ENCODE results near the gene ICAM2. TPM values are rescaled to one million over a fixed set of nuclear protein-coding genes. Genes with fewer than 3 reads are reported as not detected.
A peak's percentile ranks its signal among the peaks of the same experiment; 100 is the strongest.

Gene ICAM2
- polyA plus RNA-seq, 4 donors: 4.5 to 40.1 (median 12.4) TPM

GRCh38 chr17:64005734-64006167 is 14.7 kb downstream of the ICAM2 start:
- no peak for FAIRE-seq
- peaks cover 0 to 42% (median 0%) of the 10 kb centered on the region in 3 donors for H3K4me1 ChIP-seq (ENCODE audit: control insufficient read depth in 3 of 3, insufficient read depth in 2 of 3, low read depth in 1 of 3, low read length in 2 of 3)
- 18 to 38% (median 29%) methylated on average over 6 of the region's 6 CpGs for WGBS, 3 donors
- DNase-seq: peak; percentile 47 to 61
- H3K36me3 ChIP-seq (ENCODE audit: control insufficient read depth in 3 of 3, insufficient read depth in 2 of 3, low read depth in 1 of 3, low read length in 3 of 3): peaks cover 0 to 15% (median 0%) of the 10 kb centered on the region in 3 donors
- peaks cover 0 to 5% of the 10 kb centered on the region in 2 donors for H3K9me3 ChIP-seq (ENCODE audit: control insufficient read depth in 2 of 2, insufficient read depth in 1 of 2, low read depth in 1 of 2, low read length in 1 of 2)
- H3K27ac ChIP-seq (ENCODE audit: low read depth in 1 of 3, low read length in 2 of 3): peak overlapping the region in 2 of 3 donors; percentile 12 to 42
- no peaks in the 10 kb centered on the region for H3K27me3 ChIP-seq (ENCODE audit: control insufficient read depth in 3 of 3, insufficient read depth in 3 of 3, low read length in 3 of 3)
- no peak overlapping the region for H3K4me3 ChIP-seq (ENCODE audit: low read depth in 1 of 3, low read length in 3 of 3)

GRCh38 chr17:64004903-64005733 is 15.3 kb downstream of the ICAM2 start:
- Histone ChIP-seq H3K36me3 (ENCODE audit: control insufficient read depth in 3 of 3, insufficient read depth in 2 of 3, low read depth in 1 of 3, low read length in 3 of 3) (peaks cover 0 to 15% (median 0%) of the 10 kb centered on the region in 3 donors), H3K4me3 (ENCODE audit: low read depth in 1 of 3, low read length in 3 of 3) (no peak overlapping the region), H3K27me3 (ENCODE audit: control insufficient read depth in 3 of 3, insufficient read depth in 3 of 3, low read length in 3 of 3) (no peaks in the 10 kb centered on the region), H3K27ac (ENCODE audit: low read depth in 1 of 3, low read length in 2 of 3) (peak overlapping the region in 1 of 3 donors; percentile 12), H3K4me1 (ENCODE audit: control insufficient read depth in 3 of 3, insufficient read depth in 2 of 3, low read depth in 1 of 3, low read length in 2 of 3) (peaks cover 0 to 42% (median 0%) of the 10 kb centered on the region in 3 donors), H3K9me3 (ENCODE audit: control insufficient read depth in 2 of 2, insufficient read depth in 1 of 2, low read depth in 1 of 2, low read length in 1 of 2) (peaks cover 0 to 3% of the 10 kb centered on the region in 2 donors)
- WGBS, 3 donors: 78 to 85% (median 84%) methylated on average over 19 of the region's 19 CpGs
- DNase-seq: no peak
- FAIRE-seq: no peak

DNA sequence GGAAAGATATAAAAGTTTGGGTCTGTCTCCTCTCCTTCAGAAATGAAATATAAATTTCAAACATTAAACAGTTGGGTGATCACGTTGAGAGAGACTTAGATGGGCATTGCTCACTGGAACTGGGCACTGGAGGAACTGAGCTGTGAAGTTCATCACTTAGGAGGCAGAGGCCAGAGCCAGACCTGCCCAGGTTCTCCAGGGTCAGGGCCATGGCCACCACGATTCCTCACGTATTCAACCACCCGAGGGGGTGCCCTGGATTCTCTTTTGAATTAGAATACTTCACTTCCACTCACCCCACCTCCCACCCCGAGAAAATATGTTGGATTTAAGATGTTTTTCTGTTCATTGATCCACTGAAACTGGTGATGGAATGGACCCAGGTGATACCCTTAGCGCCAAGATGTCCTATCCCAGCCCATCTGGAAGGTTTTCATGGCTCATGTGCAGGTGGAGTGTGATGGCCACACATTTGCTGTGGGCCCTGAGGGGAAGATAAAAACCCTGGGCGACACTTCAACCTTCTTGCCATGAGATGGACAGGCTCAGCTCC is 16.1 kb downstream of the ICAM2 start:
- no peak for FAIRE-seq
- peaks cover 0 to 42% (median 0%) of the 10 kb centered on the region in 3 donors for H3K4me1 ChIP-seq (ENCODE audit: control insufficient read depth in 3 of 3, insufficient read depth in 2 of 3, low read depth in 1 of 3, low read length in 2 of 3)
- 91 to 94% (median 92%) methylated on average over 7 of the region's 7 CpGs for WGBS, 3 donors

DNA sequence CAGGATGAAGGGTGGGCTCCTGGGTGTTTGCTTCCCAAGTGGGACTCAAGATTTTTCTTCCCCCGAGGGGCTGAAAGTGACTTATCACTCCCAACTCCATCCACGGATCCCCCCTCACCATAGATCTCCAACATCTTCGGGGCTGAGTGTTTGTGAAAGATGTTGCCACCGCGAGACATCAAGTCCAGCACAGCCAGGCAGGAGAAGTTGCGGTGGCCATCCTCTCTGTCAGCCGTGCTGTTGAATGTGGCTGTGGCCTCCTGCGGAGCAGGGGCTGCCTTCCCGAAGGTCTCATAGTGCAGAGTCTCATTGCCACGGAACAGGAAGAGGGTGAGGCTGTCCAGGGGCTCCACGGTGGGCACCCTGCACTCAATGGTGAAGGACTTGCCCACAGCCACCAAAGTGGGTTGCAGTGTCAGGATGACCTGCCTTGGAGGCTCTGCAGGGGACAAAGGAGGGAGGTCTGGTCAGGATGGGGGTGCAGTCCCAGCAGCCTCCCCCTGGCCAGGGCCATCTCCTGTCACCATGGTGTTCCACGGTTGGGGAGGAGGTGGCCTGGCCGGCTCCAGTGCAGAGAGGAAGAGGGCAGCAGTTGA is 16.8 kb downstream of the ICAM2 start:
- 90 to 91% (median 91%) methylated on average over 12 to 13 of the region's 13 CpGs for WGBS, 3 donors
- H3K9me3 ChIP-seq (ENCODE audit: control insufficient read depth in 2 of 2, insufficient read depth in 1 of 2, low read depth in 1 of 2, low read length in 1 of 2): no peaks in the 10 kb centered on the region
- FAIRE-seq (no peak), DNase-seq (no peak)
- no peak overlapping the region for H3K4me3 ChIP-seq (ENCODE audit: low read depth in 1 of 3, low read length in 3 of 3)
- peaks cover 0 to 15% (median 0%) of the 10 kb centered on the region in 3 donors for H3K36me3 ChIP-seq (ENCODE audit: control insufficient read depth in 3 of 3, insufficient read depth in 2 of 3, low read depth in 1 of 3, low read length in 3 of 3)
- H3K27ac ChIP-seq (ENCODE audit: low read depth in 1 of 3, low read length in 2 of 3): no peak overlapping the region
- peaks cover 0 to 39% (median 2%) of the 10 kb centered on the region in 3 donors for H3K4me1 ChIP-seq (ENCODE audit: control insufficient read depth in 3 of 3, insufficient read depth in 2 of 3, low read depth in 1 of 3, low read length in 2 of 3)
- no peaks in the 10 kb centered on the region for H3K27me3 ChIP-seq (ENCODE audit: control insufficient read depth in 3 of 3, insufficient read depth in 3 of 3, low read length in 3 of 3)

More for the DNA sequence above, 16.1 kb downstream of the ICAM2 start:
- no peak overlapping the region for H3K4me3 ChIP-seq (ENCODE audit: low read depth in 1 of 3, low read length in 3 of 3)
- H3K27me3 ChIP-seq (ENCODE audit: control insufficient read depth in 3 of 3, insufficient read depth in 3 of 3, low read length in 3 of 3): no peaks in the 10 kb centered on the region
- no peak for DNase-seq
- no peaks in the 10 kb centered on the region for H3K9me3 ChIP-seq (ENCODE audit: control insufficient read depth in 2 of 2, insufficient read depth in 1 of 2, low read depth in 1 of 2, low read length in 1 of 2)
- H3K27ac ChIP-seq (ENCODE audit: low read depth in 1 of 3, low read length in 2 of 3): no peak overlapping the region
- peaks cover 0 to 15% (median 0%) of the 10 kb centered on the region in 3 donors for H3K36me3 ChIP-seq (ENCODE audit: control insufficient read depth in 3 of 3, insufficient read depth in 2 of 3, low read depth in 1 of 3, low read length in 3 of 3)

DNA sequence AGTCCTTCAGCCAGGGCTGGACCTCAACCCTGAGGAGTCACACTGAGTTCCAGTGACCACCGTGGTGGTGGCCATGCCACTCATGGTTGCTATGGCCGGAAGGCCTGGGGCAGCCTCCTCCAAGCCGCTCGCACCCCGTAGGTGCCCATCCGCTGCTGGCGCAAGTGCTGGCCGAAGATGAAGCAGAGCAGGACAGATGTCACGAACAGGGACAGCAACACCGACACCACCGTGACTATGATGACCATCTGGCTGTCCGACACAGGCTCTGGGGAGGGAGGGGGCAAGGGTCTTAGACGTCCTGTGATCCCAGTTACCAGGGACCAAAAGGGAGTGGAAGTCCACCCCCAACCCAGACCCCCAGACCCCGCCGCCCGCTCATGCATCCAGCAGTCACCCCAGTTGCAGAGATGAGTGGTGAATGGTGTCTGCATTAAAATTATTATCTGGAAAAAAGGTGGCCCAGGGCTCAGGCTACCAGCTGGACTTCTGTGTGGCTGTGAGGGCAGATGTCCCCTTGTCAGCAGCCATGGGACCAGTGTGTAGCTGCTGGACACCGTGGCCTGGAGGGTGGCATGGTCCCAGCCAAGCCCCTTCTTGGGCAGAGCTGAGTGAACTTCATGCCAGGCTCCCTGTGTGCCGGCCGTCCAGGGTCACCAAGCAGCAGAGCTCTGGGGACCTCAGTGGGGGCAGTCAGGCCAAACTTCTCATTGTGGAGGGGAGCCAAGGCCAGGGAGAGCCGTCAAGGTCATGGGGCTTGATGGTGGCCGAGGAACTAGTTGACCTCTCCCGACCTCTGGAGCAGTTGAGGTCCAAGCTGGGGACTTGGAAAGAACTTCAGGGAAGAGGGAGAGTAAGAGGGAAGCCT is 17.5 kb downstream of the ICAM2 start:
- peak overlapping the region in 1 of 3 donors; percentile 57 for H3K27ac ChIP-seq (ENCODE audit: low read depth in 1 of 3, low read length in 2 of 3)
- H3K9me3 ChIP-seq (ENCODE audit: control insufficient read depth in 2 of 2, insufficient read depth in 1 of 2, low read depth in 1 of 2, low read length in 1 of 2): no peaks in the 10 kb centered on the region
- H3K4me3 ChIP-seq (ENCODE audit: low read depth in 1 of 3, low read length in 3 of 3): no peak overlapping the region
- peaks cover 0 to 15% (median 0%) of the 10 kb centered on the region in 3 donors for H3K36me3 ChIP-seq (ENCODE audit: control insufficient read depth in 3 of 3, insufficient read depth in 2 of 3, low read depth in 1 of 3, low read length in 3 of 3)
- DNase-seq: no peak
- FAIRE-seq: no peak
- peaks cover 0 to 37% (median 4%) of the 10 kb centered on the region in 3 donors for H3K4me1 ChIP-seq (ENCODE audit: control insufficient read depth in 3 of 3, insufficient read depth in 2 of 3, low read depth in 1 of 3, low read length in 2 of 3)
- 91 to 93% (median 93%) methylated on average over 22 of the region's 22 CpGs for WGBS, 3 donors
- peaks cover 0 to 1% (median 0%) of the 10 kb centered on the region in 3 donors for H3K27me3 ChIP-seq (ENCODE audit: control insufficient read depth in 3 of 3, insufficient read depth in 3 of 3, low read length in 3 of 3)

DNA sequence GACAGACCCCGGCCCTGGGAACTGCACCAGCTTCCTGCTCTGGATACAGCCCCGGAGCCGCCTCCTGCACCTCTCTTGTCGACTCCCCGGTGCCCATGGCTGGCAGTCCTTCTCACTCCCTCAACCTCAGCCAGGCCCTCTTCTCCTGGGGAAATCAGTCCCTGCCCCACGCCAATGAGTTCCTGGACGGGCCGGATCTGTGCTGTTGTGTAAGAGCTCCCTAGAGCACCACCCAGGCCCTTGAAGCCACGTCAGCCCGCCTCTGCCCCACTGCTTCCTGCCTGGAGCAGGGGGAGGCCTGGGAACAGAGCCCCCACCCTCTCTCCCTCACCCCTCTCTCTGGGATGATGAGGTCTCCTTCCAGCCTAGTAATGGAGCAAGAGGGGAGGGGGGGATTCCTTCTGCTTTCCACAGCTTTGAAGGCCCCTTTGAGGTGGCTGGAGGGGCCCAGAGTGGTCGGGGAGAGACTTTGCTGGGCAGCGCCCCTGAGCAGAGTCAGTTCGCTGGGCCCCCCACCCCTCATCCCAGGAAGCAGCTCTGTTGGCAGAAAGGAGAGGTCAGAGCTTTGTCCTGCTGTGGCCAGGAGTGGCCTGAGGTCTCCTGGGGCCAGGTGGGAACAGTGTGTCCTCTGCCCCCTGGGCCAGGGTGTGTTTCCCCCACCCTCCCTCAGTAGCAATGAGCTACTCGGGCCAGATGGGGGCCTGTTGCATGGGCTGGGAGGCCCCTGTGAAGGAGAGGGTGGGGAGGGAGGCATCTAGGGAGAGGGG is 18.5 kb downstream of the ICAM2 start:
- no peak overlapping the region for H3K4me3 ChIP-seq (ENCODE audit: low read depth in 1 of 3, low read length in 3 of 3)
- WGBS, 3 donors: 76 to 84% (median 82%) methylated on average over 14 of the region's 14 CpGs
- peaks cover 0 to 15% (median 0%) of the 10 kb centered on the region in 3 donors for H3K36me3 ChIP-seq (ENCODE audit: control insufficient read depth in 3 of 3, insufficient read depth in 2 of 3, low read depth in 1 of 3, low read length in 3 of 3)
- DNase-seq (no peak), FAIRE-seq (no peak)
- H3K27ac ChIP-seq (ENCODE audit: low read depth in 1 of 3, low read length in 2 of 3): peak overlapping the region in 1 of 3 donors; percentile 57
- peaks cover 0 to 11% (median 0%) of the 10 kb centered on the region in 3 donors for H3K27me3 ChIP-seq (ENCODE audit: control insufficient read depth in 3 of 3, insufficient read depth in 3 of 3, low read length in 3 of 3)
- no peaks in the 10 kb centered on the region for H3K9me3 ChIP-seq (ENCODE audit: control insufficient read depth in 2 of 2, insufficient read depth in 1 of 2, low read depth in 1 of 2, low read length in 1 of 2)
- peaks cover 0 to 30% (median 4%) of the 10 kb centered on the region in 3 donors for H3K4me1 ChIP-seq (ENCODE audit: control insufficient read depth in 3 of 3, insufficient read depth in 2 of 3, low read depth in 1 of 3, low read length in 2 of 3)

DNA sequence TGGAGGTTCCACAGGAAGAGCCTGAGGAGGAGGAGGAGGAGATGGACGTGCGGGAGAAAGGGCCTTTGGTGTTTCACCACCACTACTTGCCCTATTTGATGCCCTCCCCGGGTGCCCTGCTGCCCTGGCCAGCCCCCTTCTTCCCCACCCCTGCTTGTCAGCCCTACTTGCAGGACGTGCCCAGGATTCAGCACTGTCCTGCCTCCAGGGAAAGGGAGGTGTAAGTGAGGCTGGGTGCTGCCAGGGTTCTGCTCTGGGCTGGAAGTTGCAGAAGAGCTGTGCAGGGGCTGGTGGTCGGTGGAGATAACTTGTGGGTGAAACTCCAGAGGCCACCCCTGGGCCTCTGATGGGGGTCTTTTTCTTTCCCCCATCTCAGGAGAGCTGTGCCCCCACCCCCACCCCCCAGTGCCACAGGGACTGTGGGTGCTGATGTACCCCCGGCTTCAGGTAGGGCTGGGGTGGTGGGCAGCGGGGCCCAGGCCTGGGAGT is 19.3 kb downstream of the ICAM2 start:
- peaks cover 0 to 15% (median 0%) of the 10 kb centered on the region in 3 donors for H3K36me3 ChIP-seq (ENCODE audit: control insufficient read depth in 3 of 3, insufficient read depth in 2 of 3, low read depth in 1 of 3, low read length in 3 of 3)
- no peaks in the 10 kb centered on the region for H3K9me3 ChIP-seq (ENCODE audit: control insufficient read depth in 2 of 2, insufficient read depth in 1 of 2, low read depth in 1 of 2, low read length in 1 of 2)
- peaks cover 0 to 15% (median 0%) of the 10 kb centered on the region in 3 donors for H3K27me3 ChIP-seq (ENCODE audit: control insufficient read depth in 3 of 3, insufficient read depth in 3 of 3, low read length in 3 of 3)
- peak overlapping the region in 1 of 3 donors; percentile 38 for H3K27ac ChIP-seq (ENCODE audit: low read depth in 1 of 3, low read length in 2 of 3)
- DNase-seq: no peak
- H3K4me3 ChIP-seq (ENCODE audit: low read depth in 1 of 3, low read length in 3 of 3): no peak overlapping the region
- H3K4me1 ChIP-seq (ENCODE audit: control insufficient read depth in 3 of 3, insufficient read depth in 2 of 3, low read depth in 1 of 3, low read length in 2 of 3): peaks cover 0 to 22% (median 4%) of the 10 kb centered on the region in 3 donors
- no peak for FAIRE-seq
- WGBS, 3 donors: 72 to 91% (median 77%) methylated on average over 6 to 7 of the region's 7 CpGs
